PC-9 (cell line): ENCODE measurements around the gene SPAM1. TPM values are rescaled to one million over a fixed set of nuclear protein-coding genes. Genes with fewer than 3 reads are reported as not detected.

Experiments used
- BruUV-seq: library from RNA; stranded (reverse); fragments of 400-500 nt; replicated peaks from 2 replicates; lab custom pipeline; 2021; lab: Mats Ljungman, UMichigan
- CTCF ChIA-PET: fragments of 300-600 bp; sonication (Branson Sonifier 250); formaldehyde crosslinking; loops from one replicate; lab custom pipeline; 2022; ENCODE audit warnings: antibody characterized with exemption; lab: Charles Lee
- POLR2A ChIA-PET: fragments of 300-600 bp; sonication (Branson Sonifier 250); formaldehyde crosslinking; loops from one replicate; lab custom pipeline; 2022; ENCODE audit warnings: antibody characterized with exemption; ENCODE audit not compliant: unreplicated experiment; lab: Charles Lee
- DNase-seq, 2 experiments: peaks; one replicate each; pipeline versions ENCODE4 v3.0.0 to v3.0.0-alpha.2; 2015 to 2022; ENCODE audit warnings: mixed read lengths in 1 of 2
- H2AFZ ChIP-seq: fragments of 200-600 bp; sonication (generic); 2 replicates; pipeline ENCODE4 v1.8.1; 2017; ENCODE audit warnings: antibody characterized with exemption
- H3F3A ChIP-seq: fragments of 200-600 bp; sonication (generic); 2 replicates; pipeline ENCODE4 v1.8.1; 2017; ENCODE audit warnings: antibody characterized with exemption, mild to moderate bottlenecking, low read depth; ENCODE audit not compliant: insufficient read depth
- H3K27ac ChIP-seq: fragments of 200-600 bp; sonication (generic); 2 replicates; pipeline ENCODE4 v1.6.1; 2016; ENCODE audit warnings: mixed run types
- H3K27me3 ChIP-seq: fragments of 200-600 bp; sonication (generic); 2 replicates; pipeline ENCODE4 v1.6.1; 2016; ENCODE audit warnings: low read depth, mixed run types; ENCODE audit not compliant: insufficient read depth
- H3K36me3 ChIP-seq: fragments of 200-600 bp; sonication (generic); 2 replicates; pipeline ENCODE4 v1.6.1; 2016; ENCODE audit warnings: low read depth, mixed run types
- H3K4me1 ChIP-seq: fragments of 200-600 bp; sonication (generic); replicated peaks from 2 replicates; pipeline ENCODE4 v1.6.1; 2016; ENCODE audit warnings: mixed run types; ENCODE audit not compliant: insufficient read depth
- H3K4me2 ChIP-seq: fragments of 200-600 bp; sonication (generic); 2 replicates; pipeline ENCODE4 v1.6.1; 2017; ENCODE audit warnings: mixed run types
- H3K4me3 ChIP-seq: fragments of 200-600 bp; sonication (generic); 2 replicates; pipeline ENCODE4 v1.6.1; 2016; ENCODE audit warnings: mixed run types
- H3K79me2 ChIP-seq: fragments of 200-600 bp; sonication (generic); 2 replicates; pipeline ENCODE4 v1.6.1; 2017; ENCODE audit warnings: low read depth, mixed run types
- H3K9me2 ChIP-seq: fragments of 200-600 bp; sonication (generic); 2 replicates; pipeline ENCODE4 v1.8.1; 2017; ENCODE audit warnings: mild to moderate bottlenecking; ENCODE audit not compliant: insufficient read depth
- H3K9me3 ChIP-seq: fragments of 200-600 bp; sonication (generic); 2 replicates; pipeline ENCODE4 v1.8.1; 2016; ENCODE audit warnings: low read depth; ENCODE audit not compliant: insufficient read depth
- H4K20me1 ChIP-seq: fragments of 200-600 bp; sonication (generic); 2 replicates; pipeline ENCODE4 v1.8.1; 2017; ENCODE audit not compliant: insufficient read depth
- EZH2 ChIP-seq: fragments of 200-600 bp; sonication (generic); IDR thresholded peaks from 2 replicates; pipeline ENCODE4 v1.8.0; 2017; ENCODE audit warnings: antibody characterized with exemption, low read depth
- intact Hi-C: fragments of 100-400 bp; cut with micrococcal nuclease; formaldehyde crosslinking; loops from one replicate; pipeline ENCODE4 v1.10.0; 2022; ENCODE audit not compliant: unreplicated experiment
- total RNA-seq: library from RNA; stranded (reverse); gene quantifications from 2 replicates; pipeline ENCODE4 v1.2.3, GENCODE V29; 2021
- TF ChIP-seq, protein P1 (sequence below): fragments of 200-600 bp; sonication (generic); conservative IDR thresholded peaks from 2 replicates; pipeline ENCODE4 v1.6.1; 2017; ENCODE audit warnings: mixed run types, antibody characterized with exemption, mild to moderate bottlenecking, moderate library complexity

Gene SPAM1
- total RNA-seq, 1 experiment from 2014 or later = not detected

DNA sequence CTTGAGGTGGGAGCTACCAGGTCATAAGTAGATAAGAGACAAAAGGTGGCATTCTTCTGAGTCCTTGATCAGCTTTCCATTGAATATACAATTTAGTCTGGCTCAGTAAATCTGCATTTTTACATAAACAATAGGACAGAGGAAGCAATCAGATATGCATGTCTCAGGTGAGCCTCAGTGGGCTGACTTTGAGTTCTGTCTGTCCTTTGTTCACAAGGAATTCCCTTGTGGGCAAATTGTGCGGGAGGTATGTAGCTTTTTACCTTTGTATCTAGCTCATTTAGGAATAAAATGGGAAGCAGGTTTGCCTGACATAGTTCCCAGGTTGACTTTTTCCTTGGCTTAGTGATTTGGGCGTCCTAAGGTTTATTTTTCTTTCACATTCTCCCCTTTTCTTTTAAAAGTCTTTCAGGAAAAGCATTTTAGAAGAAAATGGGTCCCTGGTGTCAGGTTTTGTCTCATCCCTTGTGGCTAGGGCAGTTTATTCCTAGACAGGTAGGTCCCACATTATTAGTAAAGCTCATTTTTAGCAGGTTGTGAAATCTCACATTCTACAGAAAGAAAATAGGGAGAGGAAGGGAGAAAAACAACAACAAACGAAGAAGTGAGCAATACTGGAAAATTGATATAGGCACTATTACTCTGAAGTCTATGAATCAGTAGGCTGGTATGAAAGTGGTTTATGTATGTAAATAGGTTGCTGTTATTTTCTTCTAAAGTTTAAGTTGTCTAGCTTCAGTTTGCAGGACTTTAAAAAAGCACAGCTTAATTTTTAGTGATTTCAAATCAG lies 16.5 kb downstream of the SPAM1 start:
- DNase-seq = peak in 1 of 2 experiments; percentile 39
- Histone ChIP-seq H3F3A (no peaks in the 10 kb centered on the region), H3K9me3 (no peaks in the 10 kb centered on the region), H3K27ac (no peak overlapping the region), H3K4me3 (no peak overlapping the region), H2AFZ (peak overlapping the region; percentile 52), H3K4me1 (peaks cover 21% of the 10 kb centered on the region), H3K79me2 (no peaks in the 10 kb centered on the region), H3K36me3 (no peaks in the 10 kb centered on the region), H3K27me3 (no peaks in the 10 kb centered on the region), H4K20me1 (0 out of 2 replicates have a peak, but pooled peaks cover 3% of the 10 kb centered on the region), H3K9me2 (no peaks in the 10 kb centered on the region), H3K4me2 (peak overlapping the region; percentile 43)
- CTCF ChIA-PET = interaction anchor here (0.7 kb wide), 1 partner anchor 38 kb away, joined by 3 read pairs; no protein-coding TSS in a partner anchor
- POLR2A ChIA-PET = no interaction called here
- TF ChIP-seq, protein P1, sequence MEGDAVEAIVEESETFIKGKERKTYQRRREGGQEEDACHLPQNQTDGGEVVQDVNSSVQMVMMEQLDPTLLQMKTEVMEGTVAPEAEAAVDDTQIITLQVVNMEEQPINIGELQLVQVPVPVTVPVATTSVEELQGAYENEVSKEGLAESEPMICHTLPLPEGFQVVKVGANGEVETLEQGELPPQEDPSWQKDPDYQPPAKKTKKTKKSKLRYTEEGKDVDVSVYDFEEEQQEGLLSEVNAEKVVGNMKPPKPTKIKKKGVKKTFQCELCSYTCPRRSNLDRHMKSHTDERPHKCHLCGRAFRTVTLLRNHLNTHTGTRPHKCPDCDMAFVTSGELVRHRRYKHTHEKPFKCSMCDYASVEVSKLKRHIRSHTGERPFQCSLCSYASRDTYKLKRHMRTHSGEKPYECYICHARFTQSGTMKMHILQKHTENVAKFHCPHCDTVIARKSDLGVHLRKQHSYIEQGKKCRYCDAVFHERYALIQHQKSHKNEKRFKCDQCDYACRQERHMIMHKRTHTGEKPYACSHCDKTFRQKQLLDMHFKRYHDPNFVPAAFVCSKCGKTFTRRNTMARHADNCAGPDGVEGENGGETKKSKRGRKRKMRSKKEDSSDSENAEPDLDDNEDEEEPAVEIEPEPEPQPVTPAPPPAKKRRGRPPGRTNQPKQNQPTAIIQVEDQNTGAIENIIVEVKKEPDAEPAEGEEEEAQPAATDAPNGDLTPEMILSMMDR = no peak
- TF ChIP-seq EZH2 = no peak
- intact Hi-C loops = no loop called here
- no TSS peak for BruUV-seq

DNA sequence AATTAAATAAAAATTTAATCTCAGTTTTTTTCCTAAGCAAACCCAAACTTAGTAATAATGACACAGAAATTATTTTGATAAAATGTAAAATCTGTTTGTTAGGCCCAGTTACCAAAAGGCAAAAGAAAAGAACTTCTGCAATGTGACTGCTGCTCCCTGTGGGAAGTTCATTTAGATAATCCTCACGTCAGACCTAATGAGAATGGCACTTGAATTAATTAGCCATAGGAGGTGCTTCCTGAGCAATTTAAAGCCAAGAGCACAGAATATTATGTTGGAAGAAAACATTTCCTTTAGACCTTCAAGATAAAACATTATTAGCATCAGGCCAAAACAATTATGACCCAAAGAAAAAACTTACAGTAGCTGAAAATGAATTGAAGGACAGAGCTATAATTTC lies 19.4 kb downstream of the SPAM1 start:
- POLR2A ChIA-PET = no interaction called here
- no TSS peak for BruUV-seq
- no peaks in the 10 kb centered on the region for H3K9me3 ChIP-seq
- H3K9me2 ChIP-seq = no peaks in the 10 kb centered on the region
- H3K27ac ChIP-seq = no peak overlapping the region
- peaks cover 24% of the 10 kb centered on the region for H3K4me1 ChIP-seq
- H3K27me3 ChIP-seq = no peaks in the 10 kb centered on the region
- no peak overlapping the region for H2AFZ ChIP-seq
- H3K79me2 ChIP-seq = no peaks in the 10 kb centered on the region
- CTCF ChIA-PET = no interaction called here
- H3F3A ChIP-seq = no peaks in the 10 kb centered on the region
- no peak for DNase-seq
- no peak for TF ChIP-seq EZH2
- TF ChIP-seq, protein P1 = no peak
- no peak overlapping the region for H3K4me2 ChIP-seq
- H4K20me1 ChIP-seq = 0 out of 2 replicates have a peak, but pooled peaks cover 3% of the 10 kb centered on the region
- H3K4me3 ChIP-seq = no peak overlapping the region
- no peaks in the 10 kb centered on the region for H3K36me3 ChIP-seq
- intact Hi-C loops = no loop called here

DNA sequence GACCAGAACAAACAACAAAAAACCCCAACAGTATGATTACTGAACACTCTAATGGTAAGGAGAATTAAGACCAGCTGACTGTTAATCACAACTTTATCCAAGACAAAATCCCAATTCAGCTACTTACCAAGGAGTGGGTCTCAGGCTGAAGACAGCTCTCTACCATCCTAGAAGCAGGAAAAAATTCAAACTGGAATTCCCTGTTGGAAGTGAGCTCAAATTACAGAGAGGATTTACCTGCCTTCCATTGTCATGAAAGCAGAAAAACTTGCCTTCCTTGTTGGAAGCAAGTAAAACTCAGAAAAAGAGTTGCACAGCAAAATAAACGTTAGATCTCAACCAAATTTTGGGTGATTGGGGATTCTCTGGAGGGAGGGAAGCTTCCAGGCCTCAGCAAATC lies 20.9 kb downstream of the SPAM1 start:
- no peak overlapping the region for H3K4me3 ChIP-seq
- POLR2A ChIA-PET = no interaction called here

More for the DNA sequence above, 20.9 kb downstream of the SPAM1 start:
- no TSS peak for BruUV-seq
- no peaks in the 10 kb centered on the region for H3K27me3 ChIP-seq
- H3K36me3 ChIP-seq = no peaks in the 10 kb centered on the region
- no peaks in the 10 kb centered on the region for H3F3A ChIP-seq
- intact Hi-C loops = no loop called here
- no peak for DNase-seq
- H3K27ac ChIP-seq = no peak overlapping the region
- CTCF ChIA-PET = interaction anchor here (0.6 kb wide), 1 partner anchor 128 kb away, joined by 5 read pairs; no protein-coding TSS in a partner anchor
- H4K20me1 ChIP-seq = 0 out of 2 replicates have a peak, but pooled peaks cover 3% of the 10 kb centered on the region
- peaks cover 17% of the 10 kb centered on the region for H3K4me1 ChIP-seq
- no peaks in the 10 kb centered on the region for H3K79me2 ChIP-seq
- TF ChIP-seq EZH2 = no peak
- TF ChIP-seq, protein P1 = no peak
- no peaks in the 10 kb centered on the region for H3K9me3 ChIP-seq
- peak overlapping the region; percentile 21; the same call in 1 of the 2 replicates for H2AFZ ChIP-seq
- no peak overlapping the region for H3K4me2 ChIP-seq
- H3K9me2 ChIP-seq = no peaks in the 10 kb centered on the region
